Measurements from ENCODE around the gene PRSS58. TPM values are rescaled to one million over a fixed set of nuclear protein-coding genes. Genes with fewer than 3 reads are reported as not detected.

Gene PRSS58
- not detected in 2 replicates for total RNA-seq (ENCODE audit: low replicate concordance)

GRCh38 chr7:142257958-142258357 is at the start of gene PRSS58:
PRSS58 (minus strand) TSS chr7:142258058; CDS start chr7:142257707, 351 bp downstream.

Other genes with a start within 250 kb of the PRSS58 start
- not detected in 2 replicates for gene MGAM2, start 146.3 kb downstream of the PRSS58 start, total RNA-seq (ENCODE audit: low replicate concordance)